GM06990 (cell line): ENCODE measurements around the gene SSH2.

ENCODE experiments used
- DNase-seq: peaks from one replicate; pipeline ENCODE4 v3.0.0-alpha.2; 2011; ENCODE audit not compliant: insufficient read length; ENCODE audit errors: extremely low read depth
- H3K27me3 ChIP-seq: replicated peaks from 2 replicates; pipeline ENCODE4 v1.6.0; 2011; ENCODE audit warnings: low read length; ENCODE audit not compliant: control insufficient read depth, insufficient read depth
- H3K36me3 ChIP-seq: 2 replicates; pipeline ENCODE4 v1.5.1; 2011; ENCODE audit warnings: low read length; ENCODE audit not compliant: control insufficient read depth, insufficient read depth
- H3K4me3 ChIP-seq: replicated peaks from 2 replicates; pipeline ENCODE4 v1.5.1; 2011; ENCODE audit warnings: low read depth, mild to moderate bottlenecking, control low read depth, low read length
- TF ChIP-seq, protein P1 (sequence below): IDR thresholded peaks from 2 replicates; pipeline ENCODE4 v1.5.1; 2011; ENCODE audit warnings: low read length, control low read depth, mild to moderate bottlenecking, inconsistent platforms; ENCODE audit not compliant: insufficient read depth, poor library complexity, severe bottlenecking

The SSH2 gene

GRCh38 chr17:29705386-29705785 is 224.6 kb downstream of the SSH2 start:
- DNase-seq: no peak
- TF ChIP-seq, protein P1, sequence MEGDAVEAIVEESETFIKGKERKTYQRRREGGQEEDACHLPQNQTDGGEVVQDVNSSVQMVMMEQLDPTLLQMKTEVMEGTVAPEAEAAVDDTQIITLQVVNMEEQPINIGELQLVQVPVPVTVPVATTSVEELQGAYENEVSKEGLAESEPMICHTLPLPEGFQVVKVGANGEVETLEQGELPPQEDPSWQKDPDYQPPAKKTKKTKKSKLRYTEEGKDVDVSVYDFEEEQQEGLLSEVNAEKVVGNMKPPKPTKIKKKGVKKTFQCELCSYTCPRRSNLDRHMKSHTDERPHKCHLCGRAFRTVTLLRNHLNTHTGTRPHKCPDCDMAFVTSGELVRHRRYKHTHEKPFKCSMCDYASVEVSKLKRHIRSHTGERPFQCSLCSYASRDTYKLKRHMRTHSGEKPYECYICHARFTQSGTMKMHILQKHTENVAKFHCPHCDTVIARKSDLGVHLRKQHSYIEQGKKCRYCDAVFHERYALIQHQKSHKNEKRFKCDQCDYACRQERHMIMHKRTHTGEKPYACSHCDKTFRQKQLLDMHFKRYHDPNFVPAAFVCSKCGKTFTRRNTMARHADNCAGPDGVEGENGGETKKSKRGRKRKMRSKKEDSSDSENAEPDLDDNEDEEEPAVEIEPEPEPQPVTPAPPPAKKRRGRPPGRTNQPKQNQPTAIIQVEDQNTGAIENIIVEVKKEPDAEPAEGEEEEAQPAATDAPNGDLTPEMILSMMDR: no peak
- peak overlapping the region; percentile 47 for H3K4me3 ChIP-seq
- H3K27me3 ChIP-seq: no peaks in the 10 kb centered on the region
- peaks cover 1% of the 10 kb centered on the region; the same call in 1 of the 2 replicates for H3K36me3 ChIP-seq

GRCh38 chr17:29699283-29699682 is 230.7 kb downstream of the SSH2 start:
- TF ChIP-seq, protein P1: no peak
- H3K36me3 ChIP-seq: peaks cover 3% of the 10 kb centered on the region

GRCh38 chr17:29698837-29699236 is 231.2 kb downstream of the SSH2 start:
- DNase-seq: no peak
- Histone ChIP-seq H3K4me3 (no peak overlapping the region), H3K27me3 (no peaks in the 10 kb centered on the region), H3K36me3 (peaks cover 3% of the 10 kb centered on the region)
- TF ChIP-seq, protein P1: no peak

More at GRCh38 chr17:29699283-29699682, 230.7 kb downstream of the SSH2 start:
- Histone ChIP-seq H3K4me3 (no peak overlapping the region), H3K27me3 (no peaks in the 10 kb centered on the region)
- DNase-seq: no peak

DNA sequence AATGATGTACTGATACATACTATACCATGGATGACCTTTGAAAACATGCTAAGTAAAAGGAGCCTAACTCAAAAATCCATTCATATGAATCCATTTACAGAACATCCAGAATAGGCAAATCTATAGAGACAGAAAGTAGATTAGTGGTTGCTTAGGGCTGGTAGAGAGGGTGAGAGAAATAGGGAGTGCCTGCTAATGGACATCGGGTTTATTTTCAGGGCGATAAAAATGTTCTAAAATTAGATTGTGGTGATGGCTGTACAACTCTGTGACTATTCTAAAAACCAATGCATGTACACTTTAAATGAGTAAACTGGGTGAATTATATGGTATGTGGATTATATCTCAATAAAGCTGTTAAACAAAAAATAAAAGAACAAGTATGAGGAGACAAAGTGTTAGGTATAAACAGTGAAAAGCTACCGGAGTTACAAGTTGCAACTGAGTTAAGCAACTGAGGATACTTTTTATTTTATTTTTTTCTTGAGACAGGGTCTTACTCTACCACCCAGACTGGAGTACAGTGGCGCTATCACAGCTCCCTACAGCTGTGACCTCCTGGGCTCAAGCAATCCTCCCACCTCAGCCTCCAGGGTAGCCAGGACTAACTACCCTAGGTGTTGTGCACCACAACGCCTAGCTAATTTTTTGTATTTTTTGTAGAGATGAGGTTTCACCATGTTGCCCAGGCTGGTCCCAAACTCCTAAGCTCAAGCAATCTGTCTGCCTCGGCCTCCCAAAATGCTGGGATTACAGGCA is 231.8 kb downstream of the SSH2 start:
- Histone ChIP-seq H3K4me3 (no peak overlapping the region), H3K36me3 (peaks cover 3% of the 10 kb centered on the region), H3K27me3 (no peaks in the 10 kb centered on the region)
- TF ChIP-seq, protein P1: no peak
- DNase-seq: no peak

GRCh38 chr17:29697371-29697770 is 232.7 kb downstream of the SSH2 start:
- Histone ChIP-seq H3K27me3 (no peaks in the 10 kb centered on the region), H3K4me3 (no peak overlapping the region), H3K36me3 (peaks cover 6% of the 10 kb centered on the region)
- TF ChIP-seq, protein P1: no peak
- DNase-seq: no peak
